NCI-H82 treated with DMSO at 0.1 percent for 48 hours (cell line): ENCODE measurements around the gene CRB2.

Experiments used
- DNase-seq: peaks from one replicate; lab custom pipeline; 2025; ENCODE audit not compliant: unreplicated experiment; lab: John Stamatoyannopoulos, UW

Gene CRB2

DNA sequence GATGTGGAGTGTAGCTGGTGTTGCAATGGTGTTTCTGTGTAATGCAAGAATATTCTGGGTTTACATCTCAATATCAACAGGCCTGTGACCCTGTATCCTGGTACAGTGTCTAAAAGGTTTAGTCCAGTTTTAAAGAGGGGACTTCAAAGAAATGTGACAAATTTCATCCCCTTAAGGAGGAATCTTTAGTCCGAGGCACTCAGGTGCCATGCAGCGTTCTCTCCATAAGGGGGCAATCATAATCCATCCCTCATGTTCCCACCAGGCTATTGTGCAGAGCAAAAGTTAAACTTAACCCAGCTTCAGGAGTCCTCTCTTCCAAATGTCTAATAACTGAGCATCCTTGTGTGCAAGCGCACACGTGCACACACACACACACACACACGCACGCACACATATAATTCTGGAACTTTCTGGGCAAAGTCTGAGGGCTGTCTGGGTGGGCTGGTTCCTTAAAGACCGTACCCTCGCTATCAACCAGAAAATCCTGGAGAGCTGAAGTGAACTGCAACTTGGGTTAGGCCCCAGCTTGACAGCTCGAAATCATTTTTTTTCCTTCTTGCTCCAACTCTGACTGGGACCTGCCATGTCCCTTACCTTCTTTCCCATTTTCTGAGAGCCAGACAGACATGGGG lies 46.0 kb downstream of the CRB2 start:
- DNase-seq: peak; percentile 5

DNA sequence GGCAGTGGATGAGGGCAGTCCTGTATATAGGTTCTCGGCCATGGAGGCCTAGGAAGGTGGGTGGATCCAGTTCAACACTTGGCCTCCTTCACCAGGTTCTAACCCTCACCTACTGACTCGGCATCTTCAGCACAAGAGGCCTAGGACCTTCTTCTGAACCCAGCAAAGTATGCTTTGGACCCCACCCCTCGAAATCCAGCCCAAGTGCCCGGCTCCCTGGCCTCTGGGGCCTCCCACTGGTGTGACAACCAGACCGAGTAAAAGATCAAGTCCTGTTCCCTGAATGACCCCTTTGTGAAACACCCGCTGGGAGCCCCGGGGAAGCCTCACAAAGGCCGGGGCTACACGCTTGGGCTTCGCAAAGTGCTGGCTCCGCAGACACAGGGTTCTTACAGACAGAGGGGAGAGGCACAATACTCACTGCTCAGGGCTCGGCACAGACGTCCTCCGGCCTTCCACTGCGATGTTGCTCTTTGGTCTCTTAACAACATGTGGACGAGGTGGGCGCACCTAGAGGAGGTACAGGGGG lies 47.0 kb downstream of the CRB2 start:
- DNase-seq: no peak

DNA sequence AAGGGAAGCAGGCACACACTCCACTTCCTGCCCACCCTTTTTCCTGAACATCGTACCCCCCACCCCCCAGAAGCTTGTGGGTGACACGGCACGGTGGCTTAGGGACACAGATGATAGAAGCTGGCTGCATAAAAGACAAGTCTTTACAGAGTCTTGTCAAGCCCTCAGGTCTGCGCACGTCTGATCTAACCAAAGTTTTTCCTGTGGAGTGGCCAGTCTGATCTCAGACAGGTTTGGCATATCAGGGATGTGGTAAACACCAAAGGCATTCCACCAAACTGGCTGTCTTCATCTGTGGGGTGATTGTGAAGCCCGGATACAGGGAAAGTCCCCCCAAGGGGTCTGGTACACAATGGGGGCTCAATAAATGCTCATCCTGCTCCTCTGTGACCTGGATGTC lies 50.0 kb downstream of the CRB2 start:
- no peak for DNase-seq

DNA sequence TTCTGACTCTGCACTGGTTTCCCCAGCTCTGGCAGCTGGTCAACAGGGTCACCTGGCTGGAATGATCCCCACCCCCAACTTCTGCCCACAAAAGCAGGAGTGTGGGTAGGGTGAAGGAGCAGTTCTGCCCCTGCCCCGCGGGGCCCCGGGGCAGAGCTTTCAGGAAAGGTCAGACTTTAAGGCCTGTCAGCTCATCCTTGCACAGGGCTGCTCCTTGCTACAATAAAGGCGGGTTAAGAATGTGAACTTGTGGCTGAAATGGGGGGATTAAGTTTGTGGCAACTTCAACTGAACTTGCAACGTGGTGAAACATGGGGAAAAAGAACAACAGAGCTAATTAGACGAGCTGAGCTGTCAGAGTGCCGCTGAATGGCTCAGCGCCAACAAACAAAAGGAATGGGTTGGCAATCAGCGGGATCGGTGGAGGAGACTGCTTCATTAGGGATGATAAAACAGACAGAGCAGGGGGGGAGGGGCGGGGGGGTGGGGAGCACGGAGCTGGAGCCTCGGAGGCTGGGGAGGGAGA lies 50.8 kb downstream of the CRB2 start:
- DNase-seq: no peak

DNA sequence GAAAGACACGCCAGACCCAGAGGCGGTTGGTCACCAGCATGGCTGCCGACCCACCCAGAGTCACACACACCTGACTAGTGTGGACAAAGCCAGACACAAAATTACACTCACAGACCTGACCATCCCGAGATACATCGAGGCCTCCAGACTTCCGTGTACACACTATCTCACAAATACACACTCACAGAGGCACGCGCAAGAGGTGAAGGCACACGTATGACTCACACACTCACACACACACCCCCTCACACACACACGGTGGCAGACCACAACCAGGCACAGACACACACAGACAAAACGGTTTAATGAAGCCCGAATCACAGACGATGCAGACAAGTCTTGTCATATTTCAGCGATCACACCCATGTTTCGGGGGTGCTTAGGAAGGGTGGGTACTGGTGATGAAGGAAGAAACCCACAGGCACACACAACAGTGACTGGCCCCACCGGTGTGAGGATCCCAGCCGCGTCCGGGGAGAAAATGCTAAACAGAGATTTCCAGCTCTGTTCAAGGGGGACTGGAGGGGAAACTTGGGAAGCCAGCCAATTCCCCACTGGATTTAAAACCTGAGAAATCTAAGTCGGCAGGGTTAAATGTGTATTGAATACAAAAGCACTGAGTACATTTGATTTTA lies 51.3 kb downstream of the CRB2 start:
- DNase-seq: no peak

DNA sequence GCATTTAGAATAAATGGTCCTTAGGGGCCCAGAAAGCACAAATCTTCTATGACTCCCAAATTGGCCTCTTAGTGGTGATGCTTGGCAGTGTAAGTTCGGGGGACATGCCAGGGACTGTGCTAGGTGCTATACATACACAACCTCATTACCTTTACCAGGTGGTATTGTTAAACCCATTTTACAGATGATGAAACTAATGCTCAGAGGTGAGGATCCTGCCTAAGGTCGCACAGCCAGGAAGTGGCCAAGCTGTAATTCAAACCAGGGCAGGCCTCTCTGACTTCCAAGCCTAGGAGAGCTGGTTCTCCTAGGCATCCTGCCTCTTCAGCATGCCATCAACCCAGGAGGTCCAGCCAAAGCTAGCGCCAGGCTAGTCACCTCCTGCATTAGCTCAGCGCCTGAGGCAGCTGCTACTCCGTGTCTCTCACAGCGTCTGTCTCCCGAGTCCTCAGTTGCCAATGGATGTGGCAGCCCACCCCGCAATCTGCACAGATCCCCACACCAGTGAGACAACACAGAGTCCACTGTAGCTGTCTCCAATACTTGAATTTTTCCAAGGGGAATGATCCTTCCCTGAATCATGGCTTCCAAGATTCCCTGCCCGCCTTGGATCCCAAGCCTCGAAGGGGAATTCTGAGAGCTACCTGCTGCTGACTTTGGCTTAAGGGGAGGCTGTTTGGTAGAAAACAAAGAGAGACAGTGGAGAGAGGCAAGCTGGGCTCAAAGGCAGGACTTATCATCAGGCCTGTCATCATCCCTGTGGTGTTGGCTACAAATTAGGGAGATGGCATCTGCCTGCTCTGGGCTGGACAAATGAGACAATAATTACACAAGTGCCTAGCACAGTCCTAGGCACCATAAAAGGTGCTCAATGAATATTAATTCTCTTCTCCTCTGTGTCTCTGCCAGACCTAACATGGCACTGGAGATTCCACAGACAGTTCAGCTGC lies 52.6 kb downstream of the CRB2 start:
- DNase-seq: no peak

DNA sequence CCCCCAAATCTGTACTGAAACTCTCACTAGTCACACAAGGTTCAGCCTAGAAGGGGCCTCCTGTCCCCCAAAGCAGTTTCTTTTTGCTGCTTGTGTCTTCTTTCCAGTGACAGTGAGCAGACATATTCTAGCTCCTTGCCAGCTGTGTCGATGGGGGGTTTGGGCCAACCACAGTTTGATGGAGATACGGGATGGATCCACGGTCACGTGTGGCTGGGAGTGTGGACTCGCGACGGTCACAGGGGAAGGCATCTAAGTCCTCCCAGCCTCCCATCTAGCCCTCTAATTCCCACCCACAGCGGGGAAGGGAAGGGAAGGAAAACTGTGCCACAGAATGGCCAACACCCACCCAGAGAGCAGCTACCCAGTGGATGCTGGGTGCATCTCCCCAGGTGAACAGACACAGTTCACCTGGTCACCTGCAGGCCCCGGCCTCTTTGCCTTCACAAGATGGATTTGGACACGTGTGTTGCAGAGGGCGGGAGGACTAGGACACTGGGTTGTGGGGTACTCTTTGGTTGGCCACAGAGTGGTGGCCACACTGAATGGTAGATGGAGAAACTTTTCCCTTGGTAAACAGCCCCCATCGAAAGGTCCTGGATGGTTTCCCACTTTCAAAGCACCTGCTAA lies 54.4 kb downstream of the CRB2 start:
- no peak for DNase-seq

DNA sequence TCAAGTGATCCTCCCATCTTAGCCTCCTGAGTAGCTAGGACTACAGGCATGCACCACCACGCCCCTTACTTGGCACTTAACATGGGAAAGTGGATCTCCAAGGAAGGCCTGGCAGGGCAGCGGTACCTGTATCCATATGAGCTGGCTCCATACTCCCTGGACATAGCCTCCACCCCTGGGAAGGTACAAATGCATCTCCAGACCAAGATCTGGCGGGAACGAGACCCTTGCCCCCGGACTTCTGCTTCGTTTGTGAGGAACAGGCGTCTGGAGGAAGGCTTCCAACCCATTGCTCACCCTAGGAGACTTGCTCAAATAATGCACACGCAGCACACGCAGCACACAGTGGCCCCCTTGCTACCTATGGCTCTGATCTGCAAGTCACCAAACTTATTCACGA lies 55.2 kb downstream of the CRB2 start:
- no peak for DNase-seq

DNA sequence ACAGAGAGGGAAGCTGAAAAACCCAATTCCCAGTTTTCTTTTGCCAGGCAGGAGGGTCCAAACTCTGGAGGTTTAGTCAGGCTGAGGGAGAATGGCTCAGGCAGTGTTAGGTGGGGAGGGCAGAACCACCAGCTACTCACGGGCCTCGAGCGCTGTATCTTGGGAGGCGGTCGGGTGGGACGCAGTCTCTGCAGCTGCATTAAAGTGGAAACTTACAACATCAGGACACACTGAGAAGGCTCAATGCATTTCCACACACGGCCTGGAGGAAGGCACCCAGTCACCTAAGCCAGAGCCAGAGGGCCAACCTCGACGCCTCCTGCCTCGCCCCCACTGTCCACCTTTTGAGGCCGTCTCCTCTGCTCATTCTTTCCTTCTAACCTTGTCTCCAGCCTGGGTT lies 55.6 kb downstream of the CRB2 start:
- no peak for DNase-seq

DNA sequence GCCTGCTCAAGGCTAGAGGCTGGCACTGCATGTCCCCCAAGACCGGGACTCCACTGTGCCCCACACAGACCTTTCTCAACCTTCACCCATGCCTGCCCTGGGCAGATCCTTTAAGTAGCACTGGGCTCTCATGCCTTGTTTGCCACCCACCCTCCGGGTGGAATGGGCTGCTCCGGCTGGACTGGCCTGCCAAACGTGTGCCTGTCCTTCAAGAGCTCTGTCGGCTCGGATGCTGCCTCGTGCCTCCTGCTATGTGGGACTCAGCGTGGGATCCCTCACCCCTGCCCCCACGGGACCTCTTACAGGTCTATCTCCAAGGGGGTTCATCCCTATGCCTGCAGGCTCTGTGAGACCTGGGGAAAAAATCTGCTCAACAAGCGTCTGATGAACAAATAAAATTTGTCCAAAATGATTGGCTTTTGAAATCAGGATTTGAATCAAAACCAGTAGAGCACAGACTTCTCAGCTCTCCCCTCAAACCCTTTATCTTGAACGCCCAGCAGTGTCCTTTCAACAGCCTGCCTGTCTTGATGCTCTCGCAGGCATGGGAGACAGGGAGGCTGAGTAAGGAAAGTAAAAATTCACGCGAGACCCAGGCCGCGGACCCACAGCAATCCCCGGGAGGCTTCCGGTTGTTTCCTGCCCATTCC lies 56.3 kb downstream of the CRB2 start:
- no peak for DNase-seq

DNA sequence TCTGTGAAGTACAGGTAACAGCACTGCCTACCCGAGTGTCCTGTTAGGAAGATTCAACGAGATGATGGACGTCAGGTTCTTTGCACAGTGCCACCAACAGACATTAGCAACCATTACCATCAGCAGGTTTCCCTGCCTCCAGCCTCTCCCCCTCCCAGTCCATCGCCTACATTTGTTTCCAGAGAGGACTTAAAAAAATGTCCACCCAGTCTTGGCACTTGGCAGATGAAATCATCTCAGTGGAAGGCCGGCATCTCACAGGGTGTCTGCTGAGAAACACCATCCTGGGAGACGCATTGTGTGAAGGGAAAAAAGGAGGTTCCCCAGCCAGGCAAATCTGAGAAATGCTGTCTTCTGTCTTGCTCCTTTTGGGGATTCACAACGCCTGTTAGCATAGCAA lies 58.2 kb downstream of the CRB2 start:
- DNase-seq: no peak

DNA sequence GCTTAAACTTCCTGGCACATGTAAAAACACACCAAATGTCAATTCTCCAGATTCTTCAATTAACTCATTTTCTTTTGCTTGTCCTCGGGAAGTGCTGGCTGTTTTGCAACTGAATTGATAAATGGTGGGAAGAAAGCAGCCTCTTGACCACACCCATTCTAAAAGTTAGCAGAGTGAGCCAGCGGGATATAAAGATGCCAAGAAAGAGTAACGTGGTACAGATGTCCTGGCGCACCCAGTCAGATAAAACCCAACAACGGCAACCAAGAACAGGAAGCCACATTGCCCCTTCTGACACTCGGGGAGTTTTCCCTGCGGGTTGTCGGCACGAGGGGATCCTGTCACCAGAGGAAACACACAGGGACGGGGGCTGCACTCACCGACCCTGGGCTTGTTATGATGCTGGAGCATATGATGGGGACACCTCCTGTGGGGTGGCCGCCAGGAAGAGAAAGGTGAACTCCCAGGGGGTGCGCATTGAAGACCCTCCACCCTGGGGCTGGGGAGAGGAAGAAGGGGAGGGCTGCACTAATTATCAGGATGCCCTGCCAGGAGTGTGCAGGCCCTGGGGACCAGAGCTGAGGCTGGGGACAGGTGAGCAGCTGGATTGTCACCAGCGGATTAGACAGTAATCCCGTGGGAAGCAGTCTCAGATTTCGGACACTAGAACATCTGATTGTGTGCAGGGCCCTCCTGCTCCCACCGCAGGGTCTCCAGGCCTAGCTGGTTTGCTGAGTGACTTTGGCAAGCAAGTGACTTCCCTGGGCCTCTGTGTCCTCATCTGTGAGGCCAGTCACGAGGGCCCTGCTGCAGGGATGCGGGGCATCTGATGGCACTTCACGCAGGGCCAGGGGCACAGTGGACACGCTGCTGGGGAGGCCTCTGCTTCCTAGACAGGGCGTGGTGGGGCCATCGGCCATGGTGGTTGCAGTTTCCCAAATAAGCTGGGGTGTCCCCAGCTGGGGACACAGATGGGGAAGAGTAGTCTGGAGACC lies 59.2 kb downstream of the CRB2 start:
- peak; percentile 5 for DNase-seq

DNA sequence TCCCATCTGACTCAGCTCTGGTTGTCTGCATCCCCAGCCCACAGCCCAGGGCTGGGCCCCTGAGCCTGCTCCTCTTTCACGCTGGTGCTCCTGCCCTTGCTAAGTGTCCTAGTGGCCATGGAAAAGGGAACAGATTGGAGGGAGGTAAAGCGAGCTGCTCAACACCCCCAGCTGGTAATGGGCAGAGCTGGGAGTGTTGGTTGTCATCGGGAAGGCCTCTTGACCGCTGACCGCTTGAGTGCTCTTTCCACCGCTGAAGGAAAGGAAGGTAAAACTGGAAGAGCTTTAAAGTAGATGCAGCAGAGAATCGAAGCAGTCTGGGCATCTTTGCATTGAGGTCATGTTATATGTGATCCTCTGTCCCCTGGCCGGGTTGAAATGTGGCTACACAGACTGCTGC lies 60.2 kb downstream of the CRB2 start:
- DNase-seq: no peak

DNA sequence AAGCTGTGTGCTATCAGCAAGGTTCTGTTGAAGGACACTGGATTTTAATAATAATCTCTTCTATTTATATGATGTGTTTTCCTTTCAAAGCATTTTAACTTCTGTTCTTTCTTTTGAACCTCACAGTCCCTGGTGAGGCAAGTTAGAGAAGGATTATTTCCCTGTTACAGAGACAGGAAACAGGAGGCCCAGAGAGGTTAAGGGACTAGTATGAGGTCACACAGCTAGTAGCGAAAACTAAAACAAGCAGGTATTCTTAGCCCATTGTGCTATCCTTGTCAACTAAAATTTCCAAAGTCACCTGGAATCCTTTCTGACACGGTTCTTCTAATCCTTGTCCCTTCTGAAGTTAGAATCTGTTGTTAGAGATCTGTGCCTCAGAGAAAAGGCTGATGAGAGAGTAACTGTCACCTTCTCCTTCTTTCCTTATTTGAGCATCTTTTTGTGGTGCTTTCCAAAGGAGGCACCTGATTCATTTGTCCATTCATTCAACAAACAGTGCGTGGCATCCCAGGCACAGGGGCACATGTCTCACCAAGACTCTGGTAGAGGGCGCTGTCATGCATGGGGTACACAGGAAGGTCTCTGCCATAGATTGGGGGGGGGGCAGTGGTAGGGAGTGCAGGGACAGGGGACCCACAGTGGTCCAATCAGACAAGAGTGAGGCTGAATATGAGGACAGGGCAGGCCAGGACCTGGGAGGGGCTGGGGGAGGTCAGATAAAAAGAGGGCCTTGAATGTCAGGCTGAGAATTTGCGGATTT lies 61.5 kb downstream of the CRB2 start:
- DNase-seq: no peak

DNA sequence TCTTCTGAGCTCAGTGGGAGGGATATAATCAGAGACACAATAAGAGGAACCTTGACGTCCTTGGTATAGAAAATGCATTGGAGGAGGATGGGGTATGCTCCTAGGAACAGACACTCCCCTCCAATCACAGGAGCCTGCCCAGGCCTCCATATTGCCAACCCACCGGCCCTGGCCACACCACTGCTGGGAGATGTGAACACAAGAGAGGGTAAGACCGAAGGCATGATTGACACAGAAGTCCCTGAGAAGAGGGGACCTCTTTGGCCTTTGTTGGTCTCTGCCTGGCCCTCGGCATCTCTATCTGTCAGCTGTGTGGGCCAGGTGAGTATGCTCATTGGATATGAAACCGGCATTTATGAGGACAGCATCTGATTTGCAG lies 62.0 kb downstream of the CRB2 start:
- no peak for DNase-seq

DNA sequence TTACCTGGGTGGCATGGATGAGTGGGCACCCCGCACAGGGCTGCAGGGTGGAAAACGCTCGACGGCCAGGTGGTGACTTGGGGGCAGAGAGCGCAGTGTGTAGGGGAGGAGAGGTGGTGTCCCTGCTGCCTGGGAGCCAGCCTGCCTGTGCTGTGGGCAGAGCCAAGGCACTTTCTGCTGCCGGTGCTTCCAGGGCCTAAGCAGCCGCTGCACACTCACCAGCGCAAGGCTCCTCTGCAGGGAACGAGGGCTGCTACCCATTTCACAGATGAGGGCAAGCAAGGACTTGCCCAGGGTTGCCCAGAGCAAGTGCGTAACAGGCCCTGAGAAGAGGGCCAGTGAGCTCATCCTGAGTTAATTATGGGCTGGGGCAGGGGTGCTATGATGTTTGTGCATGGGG lies 62.5 kb downstream of the CRB2 start:
- DNase-seq: no peak

DNA sequence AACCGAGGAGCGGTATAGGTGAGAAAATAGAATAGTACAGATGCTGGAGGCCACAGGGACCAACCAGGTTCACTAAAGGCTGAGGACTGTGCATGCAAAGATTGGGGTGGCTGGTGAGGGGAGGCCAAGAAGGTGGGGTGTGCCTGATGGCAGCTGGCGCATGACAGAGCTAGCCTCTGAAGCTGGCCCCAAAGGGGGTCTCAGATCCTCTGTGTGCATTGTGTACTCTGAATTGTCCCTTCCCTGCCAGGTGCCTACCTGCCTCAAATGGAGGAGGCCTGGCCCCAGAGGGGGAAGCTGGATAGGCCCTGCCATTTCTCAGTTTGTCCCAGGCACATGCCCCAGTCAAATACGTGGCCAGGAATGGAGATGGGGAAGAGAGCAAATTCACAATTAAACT lies 63.1 kb downstream of the CRB2 start:
- no peak for DNase-seq

DNA sequence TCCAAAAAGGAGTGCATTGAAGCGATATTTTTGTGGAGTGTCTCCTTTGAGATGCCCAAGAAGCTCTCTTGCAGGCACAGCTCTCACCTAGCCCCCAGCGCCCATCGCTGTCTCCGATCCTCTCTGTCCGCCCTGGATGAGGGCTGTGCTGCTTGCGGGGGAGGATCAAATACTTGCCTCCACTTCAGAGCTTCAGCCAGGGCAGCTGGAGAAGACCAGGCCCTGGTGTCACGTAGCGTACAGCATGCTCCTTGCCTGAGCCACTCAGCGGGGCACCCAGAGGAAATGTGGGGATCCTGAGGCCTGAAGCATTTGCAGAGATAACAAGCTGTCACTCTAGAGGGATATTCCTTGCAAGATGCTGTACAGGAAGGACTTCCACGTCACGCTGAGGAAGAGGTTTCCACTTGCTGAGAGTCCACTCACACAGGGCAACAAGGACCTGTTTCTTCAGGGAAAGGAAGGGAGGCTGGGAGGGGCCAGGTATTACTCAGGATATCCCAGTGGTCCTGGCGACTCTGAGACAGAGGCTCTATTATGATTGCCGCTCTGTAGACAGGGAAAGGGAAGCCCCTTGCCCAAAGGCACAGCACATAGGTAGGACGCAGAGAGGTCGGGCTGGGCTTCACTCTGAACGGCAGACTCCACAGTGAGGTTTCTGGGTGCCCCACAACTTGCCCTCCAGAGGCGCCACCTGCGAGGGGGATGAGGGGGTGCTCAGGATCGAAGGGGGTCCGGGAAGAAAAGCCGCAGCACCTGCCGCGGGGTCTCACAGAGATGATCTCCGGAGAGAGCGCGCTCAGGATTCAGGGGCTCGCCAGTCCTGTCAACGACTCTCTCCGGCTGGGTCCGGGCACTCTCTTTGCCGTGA lies 64.0 kb downstream of the CRB2 start:
- no peak for DNase-seq
